ENCODE measurements around the gene EMCN.
"Not testable (repeated sequence)": the region's sequence is repeated elsewhere in the genome, so short reads cannot be mapped to it uniquely, and the experiment has no call there.

DNA sequence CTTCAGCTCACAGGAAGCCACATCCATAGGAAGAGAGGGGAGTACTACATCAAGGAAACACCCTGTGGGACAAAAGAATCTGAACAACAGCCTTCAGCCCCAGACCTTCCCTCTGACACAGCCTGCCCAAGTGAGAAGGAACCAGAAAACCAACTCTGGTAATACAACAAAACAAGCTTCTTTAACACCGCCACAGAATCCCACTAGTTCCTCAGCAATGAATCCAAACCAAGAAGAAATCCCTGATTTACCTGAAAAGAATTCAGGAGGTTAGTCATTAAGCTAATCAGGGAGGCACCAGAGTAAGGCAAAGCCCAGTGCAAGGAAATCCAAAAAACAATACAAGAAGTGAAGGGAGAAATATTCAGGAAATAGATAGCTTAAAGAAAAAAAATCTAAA, 137.4 kb downstream of the EMCN start:
- TF ChIP-seq CTCF, POLR2A, EP300 (IDR thresholded peaks at IDR 0.05): not testable (repeated sequence)

Data from tibial nerve (tissue), 4 donors.